Duodenal mucosa (tissue), 2 donors: ENCODE results near the gene ZNF195.

Experiments
- H3K27ac ChIP-seq: one replicate; pipeline ENCODE4 v1.7.0; 2013; ENCODE audit warnings: low read depth, low read length
- H3K27me3 ChIP-seq, 2 donors: one replicate each; pipeline ENCODE4 v1.7.0; 2013; ENCODE audit warnings: low read length in 2 of 2, control low read depth in 1 of 2; ENCODE audit not compliant: insufficient read depth in 2 of 2, control insufficient read depth in 1 of 2
- H3K36me3 ChIP-seq, 2 donors: one replicate each; pipeline ENCODE4 v1.7.0; 2013; ENCODE audit warnings: low read length in 2 of 2, control low read depth in 1 of 2; ENCODE audit not compliant: insufficient read depth in 2 of 2, control insufficient read depth in 1 of 2
- H3K4me1 ChIP-seq, 2 donors: one replicate each; pipeline ENCODE4 v1.7.0; 2013; ENCODE audit warnings: low read length in 2 of 2, control low read depth in 1 of 2; ENCODE audit not compliant: insufficient read depth in 2 of 2, control insufficient read depth in 1 of 2
- H3K4me3 ChIP-seq, 2 donors: one replicate each; pipeline ENCODE4 v1.7.0; 2013; ENCODE audit warnings: low read length in 2 of 2, low read depth in 1 of 2
- H3K9ac ChIP-seq, 2 donors: one replicate each; pipeline ENCODE4 v1.7.0; 2013; ENCODE audit warnings: low read length in 2 of 2, low read depth in 1 of 2
- H3K9me3 ChIP-seq, 2 donors: one replicate each; pipeline ENCODE4 v1.7.0; 2013; ENCODE audit warnings: low read length in 2 of 2, control low read depth in 1 of 2; ENCODE audit not compliant: control insufficient read depth in 1 of 2

The ZNF195 gene

DNA sequence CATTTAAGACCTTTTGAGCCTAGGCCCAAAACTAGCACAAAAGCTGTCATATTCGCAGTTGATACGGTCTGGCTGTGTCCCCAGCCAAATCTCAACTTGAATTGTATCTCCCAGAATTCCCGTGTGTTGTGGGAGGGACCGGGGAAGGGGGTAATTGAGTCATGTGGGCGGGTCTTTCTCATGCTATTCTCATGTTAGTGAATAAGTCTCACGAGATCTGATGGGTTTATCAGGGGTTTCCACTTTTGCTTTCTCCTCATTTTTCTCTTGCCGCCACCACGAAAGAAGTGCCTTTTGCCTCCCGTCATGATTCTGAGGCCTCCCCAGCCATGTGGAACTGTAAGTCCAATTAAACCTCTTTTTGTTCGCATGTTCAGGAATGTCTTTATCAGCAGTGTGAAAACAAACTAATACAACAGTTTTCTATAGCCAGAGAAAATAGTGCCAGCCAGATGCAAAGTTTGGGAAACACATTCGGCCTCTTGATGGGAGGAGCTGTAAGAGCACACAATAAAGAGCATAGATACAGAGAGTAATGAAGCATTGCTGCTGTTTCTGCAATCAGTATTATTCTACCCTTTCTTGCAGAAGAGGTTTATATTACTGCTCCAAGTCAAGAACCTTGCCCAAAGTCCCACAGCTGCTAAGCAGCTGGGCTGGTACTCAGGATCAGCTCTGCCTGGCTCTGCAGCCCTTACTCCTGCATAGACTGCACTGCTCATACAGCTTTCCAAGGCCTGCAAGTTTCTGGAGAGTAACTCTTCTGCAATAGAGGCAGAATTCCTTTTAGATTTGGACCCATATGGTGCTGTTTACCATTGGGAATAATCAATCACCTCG lies 2.0 kb upstream of the ZNF195 start:
- peaks cover 3% of the 10 kb centered on the region in 2 donors for H3K36me3 ChIP-seq
- peak overlapping the region in 1 of 2 donors; percentile 13 for H3K4me3 ChIP-seq
- peaks cover 9 to 11% of the 10 kb centered on the region in 2 donors for H3K4me1 ChIP-seq
- H3K27ac ChIP-seq: no peak overlapping the region
- no peak overlapping the region for H3K9ac ChIP-seq
- H3K27me3 ChIP-seq: no peaks in the 10 kb centered on the region
- H3K9me3 ChIP-seq: peaks cover 0 to 1% of the 10 kb centered on the region in 2 donors

DNA sequence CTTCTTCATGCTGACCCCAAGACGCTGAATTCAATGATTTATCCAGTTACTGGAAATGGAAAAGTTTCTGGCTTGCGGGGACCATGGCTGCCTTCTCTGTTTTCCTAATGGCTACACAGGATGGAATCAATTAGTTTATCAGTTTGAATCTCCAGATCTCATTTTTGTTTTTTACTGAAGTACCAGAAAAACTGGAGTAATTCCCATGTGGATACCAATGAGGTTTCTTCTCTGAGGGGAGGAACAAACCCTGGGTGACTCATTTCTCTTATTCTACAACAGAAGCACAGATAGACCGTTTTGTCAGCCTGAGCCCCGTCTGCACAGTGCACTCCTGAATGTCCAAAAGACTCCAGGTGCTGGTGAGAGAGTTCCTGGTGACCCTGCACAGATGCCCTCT lies 3.4 kb downstream of the ZNF195 start:
- Histone ChIP-seq H3K27me3 (no peaks in the 10 kb centered on the region), H3K27ac (no peak overlapping the region), H3K4me3 (no peak overlapping the region), H3K9me3 (peaks cover 5 to 8% of the 10 kb centered on the region in 2 donors), H3K4me1 (peaks cover 9 to 11% of the 10 kb centered on the region in 2 donors), H3K9ac (no peak overlapping the region), H3K36me3 (peaks cover 22 to 35% of the 10 kb centered on the region in 2 donors)

DNA sequence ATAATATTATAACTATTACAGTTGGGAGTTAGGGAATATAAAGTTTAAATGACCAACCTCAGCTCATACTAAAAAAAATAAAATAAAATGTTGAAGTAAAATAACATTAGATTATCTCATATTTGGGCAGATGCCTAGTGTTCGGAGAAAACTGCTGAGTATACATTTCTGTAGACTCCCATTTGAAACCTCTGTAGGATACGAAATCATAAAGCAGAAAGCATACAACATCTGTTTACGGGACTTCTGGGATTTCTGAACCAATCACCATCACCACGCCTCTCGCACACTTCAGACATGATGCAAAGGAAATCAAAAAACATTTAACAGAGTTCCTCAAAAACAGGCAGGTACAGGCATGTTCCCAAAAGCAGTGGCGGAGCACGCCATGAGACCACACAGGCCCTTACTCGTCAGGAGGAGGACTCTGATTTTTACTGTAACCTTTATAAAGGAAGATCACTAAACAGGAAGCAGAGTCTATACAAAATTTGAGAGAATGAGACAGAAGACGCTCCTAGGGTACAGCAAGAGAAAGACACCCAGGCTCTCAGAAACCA lies 8.6 kb downstream of the ZNF195 start:
- H3K9ac ChIP-seq: no peak overlapping the region
- no peaks in the 10 kb centered on the region for H3K4me1 ChIP-seq
- H3K27me3 ChIP-seq: no peaks in the 10 kb centered on the region
- no peak overlapping the region for H3K4me3 ChIP-seq
- peaks cover 49 to 80% of the 10 kb centered on the region in 2 donors for H3K36me3 ChIP-seq
- H3K27ac ChIP-seq: no peak overlapping the region
- H3K9me3 ChIP-seq: peaks cover 20 to 34% of the 10 kb centered on the region in 2 donors

DNA sequence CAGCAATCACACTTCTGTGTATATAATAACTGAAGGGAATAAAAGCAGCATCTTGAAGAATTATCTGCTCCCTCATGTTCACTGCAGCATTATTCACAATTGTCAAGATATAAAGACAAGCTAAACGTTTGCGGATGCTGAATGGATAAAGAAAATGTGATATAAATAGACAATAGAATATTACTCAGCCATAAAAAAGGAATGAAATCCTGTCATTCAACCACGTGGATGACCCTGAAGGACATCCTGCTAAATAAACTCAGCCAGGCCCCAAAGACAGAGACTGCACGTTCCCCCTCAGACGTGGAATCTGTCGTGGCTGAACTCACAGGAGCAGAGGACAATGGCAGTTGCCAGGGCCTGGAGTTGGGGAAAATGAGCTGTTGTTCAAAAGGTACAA lies 9.6 kb downstream of the ZNF195 start:
- Histone ChIP-seq H3K27ac (no peak overlapping the region), H3K4me1 (no peaks in the 10 kb centered on the region), H3K36me3 (peaks cover 56 to 90% of the 10 kb centered on the region in 2 donors), H3K9me3 (peaks cover 21 to 44% of the 10 kb centered on the region in 2 donors), H3K9ac (no peak overlapping the region), H3K27me3 (no peaks in the 10 kb centered on the region), H3K4me3 (no peak overlapping the region)

DNA sequence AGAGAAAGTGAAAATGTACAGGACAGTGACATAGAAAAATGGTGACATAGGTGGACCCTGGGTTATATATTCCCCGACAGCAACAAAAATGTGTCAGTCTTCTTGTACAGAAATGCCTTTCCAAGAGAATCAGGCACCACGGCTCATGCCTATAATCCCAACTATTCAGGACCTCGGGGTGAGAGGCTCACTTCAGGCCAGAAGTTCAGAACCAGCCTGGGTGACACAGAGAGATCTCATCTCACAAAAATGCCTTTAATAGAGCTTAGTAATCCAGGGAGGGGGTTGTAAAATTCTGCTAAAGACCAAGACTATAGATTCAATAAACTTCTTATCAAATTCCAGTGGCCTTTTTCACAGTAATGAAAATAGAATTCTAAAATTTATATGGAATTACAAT lies 10.7 kb downstream of the ZNF195 start:
- Histone ChIP-seq H3K4me1 (no peaks in the 10 kb centered on the region), H3K4me3 (no peak overlapping the region), H3K27ac (no peak overlapping the region), H3K9me3 (peaks cover 24 to 55% of the 10 kb centered on the region in 2 donors), H3K9ac (no peak overlapping the region), H3K36me3 (peaks cover 66 to 94% of the 10 kb centered on the region in 2 donors), H3K27me3 (no peaks in the 10 kb centered on the region)

DNA sequence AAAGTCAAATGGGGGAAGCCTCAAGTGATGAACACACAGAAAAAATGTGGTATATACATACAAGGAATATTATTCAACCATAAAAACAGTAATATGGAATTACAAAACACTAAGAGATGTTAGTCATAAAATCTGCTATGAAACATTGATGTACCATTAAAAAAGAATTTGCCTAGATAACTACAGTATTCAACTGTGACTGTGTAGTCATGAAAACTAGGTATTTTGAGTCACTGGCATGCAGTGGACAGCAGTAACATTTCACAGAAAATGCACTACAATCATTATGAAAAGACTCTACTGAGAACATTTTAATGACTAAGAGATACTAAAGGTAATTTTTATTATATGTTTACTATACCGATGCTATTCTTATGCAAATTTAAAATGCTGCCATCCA lies 11.7 kb downstream of the ZNF195 start:
- H3K4me3 ChIP-seq: no peak overlapping the region
- no peaks in the 10 kb centered on the region for H3K4me1 ChIP-seq
- peaks cover 70 to 97% of the 10 kb centered on the region in 2 donors for H3K36me3 ChIP-seq
- H3K9me3 ChIP-seq: peaks cover 32 to 64% of the 10 kb centered on the region in 2 donors
- H3K27me3 ChIP-seq: no peaks in the 10 kb centered on the region
- H3K9ac ChIP-seq: no peak overlapping the region
- no peak overlapping the region for H3K27ac ChIP-seq

DNA sequence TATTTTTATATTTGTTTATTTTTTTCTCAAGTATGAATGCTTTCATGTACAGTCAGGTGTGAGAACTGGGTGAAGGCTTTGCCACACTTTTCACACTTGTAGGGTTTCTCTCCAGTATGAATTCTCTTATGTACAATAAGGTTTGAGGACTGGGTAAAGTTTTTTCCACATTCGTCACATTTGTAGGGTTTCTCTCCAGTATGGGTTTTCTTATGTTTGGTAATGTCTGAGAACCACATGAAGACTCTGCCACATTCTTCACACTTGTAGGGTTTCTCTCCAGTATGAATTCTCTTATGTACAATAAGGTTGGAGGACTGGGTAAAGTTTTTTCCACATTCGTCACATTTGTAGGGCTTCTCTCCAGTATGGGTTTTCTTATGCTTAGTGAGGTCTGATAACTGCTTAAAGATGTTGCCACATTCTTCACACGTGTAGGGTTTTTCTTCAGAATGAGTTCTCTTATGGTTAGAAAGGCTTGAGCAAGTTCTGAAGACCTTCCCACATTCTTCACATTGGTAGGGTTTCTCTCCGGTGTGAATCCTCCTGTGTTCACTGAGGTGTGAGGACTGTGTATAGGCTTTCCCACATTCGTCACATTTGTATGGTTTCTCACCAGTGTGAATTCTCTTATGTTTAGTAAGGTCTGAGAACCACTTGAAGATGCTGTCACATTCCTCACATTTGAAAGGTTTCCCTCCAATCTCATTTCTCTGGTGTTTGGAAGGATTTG lies 19.7 kb downstream of the ZNF195 start:
- no peaks in the 10 kb centered on the region for H3K27me3 ChIP-seq
- no peaks in the 10 kb centered on the region for H3K4me1 ChIP-seq
- peaks cover 48 to 54% of the 10 kb centered on the region in 2 donors for H3K36me3 ChIP-seq
- peak overlapping the region; percentile 16 to 25 for H3K4me3 ChIP-seq
- H3K9me3 ChIP-seq: peaks cover 70 to 80% of the 10 kb centered on the region in 2 donors
- H3K9ac ChIP-seq: no peak overlapping the region
- H3K27ac ChIP-seq: no peak overlapping the region

DNA sequence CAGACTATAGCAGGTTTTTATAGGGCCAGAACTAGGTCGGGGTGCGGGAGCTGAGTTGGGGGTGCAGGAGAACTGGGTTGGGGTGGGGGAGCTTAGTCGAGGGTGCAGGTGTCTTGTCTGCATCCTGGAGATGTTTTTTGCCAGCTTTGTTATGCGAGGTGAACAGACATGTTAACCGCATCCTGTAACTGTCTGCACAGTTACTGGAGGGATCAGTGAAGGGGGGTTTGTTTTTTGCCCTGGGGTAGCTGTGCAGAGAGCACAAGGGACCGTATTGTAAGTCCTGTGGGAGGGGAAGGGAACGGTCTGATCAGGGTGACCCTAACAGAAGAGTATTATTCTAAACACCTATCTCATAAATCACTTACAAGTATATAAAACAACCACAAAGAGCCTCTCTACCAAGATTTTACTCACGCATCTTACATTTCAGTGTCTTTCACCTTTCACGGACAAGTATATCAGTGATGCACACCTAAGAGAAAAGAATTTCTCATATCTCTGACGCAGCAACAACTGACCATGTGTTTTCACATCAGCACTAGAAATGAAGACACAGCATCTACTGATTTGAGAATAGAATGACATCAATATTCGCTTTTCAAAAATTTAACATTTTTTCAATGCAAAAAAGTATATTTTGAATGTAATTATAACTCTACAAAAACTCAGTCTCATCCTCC lies 20.8 kb downstream of the ZNF195 start:
- Histone ChIP-seq H3K36me3 (peaks cover 37 to 43% of the 10 kb centered on the region in 2 donors), H3K9me3 (peaks cover 66 to 69% of the 10 kb centered on the region in 2 donors)

DNA sequence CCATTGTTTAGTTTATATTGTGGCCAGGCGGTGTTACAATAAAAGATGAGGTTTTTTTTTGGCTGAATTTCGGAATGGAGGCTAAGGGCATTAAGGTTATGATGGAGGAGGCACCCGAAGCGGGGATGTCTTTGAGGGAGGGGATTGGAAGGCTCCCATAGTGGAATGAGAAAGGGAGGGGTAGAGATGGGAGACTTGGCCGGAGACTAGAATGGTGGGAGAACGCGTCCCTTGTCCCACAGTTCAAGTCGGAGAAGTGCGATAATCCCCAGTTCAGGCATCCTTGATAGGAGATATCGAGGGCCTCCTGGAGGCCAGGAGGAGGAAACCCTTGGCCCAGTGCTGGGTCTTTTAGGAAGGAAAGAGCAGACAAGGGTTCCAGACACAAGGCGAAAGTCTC lies 21.6 kb downstream of the ZNF195 start:
- Histone ChIP-seq H3K4me3 (peak overlapping the region in 1 of 2 donors; percentile 6), H3K9me3 (peaks cover 59 to 60% of the 10 kb centered on the region in 2 donors), H3K4me1 (no peaks in the 10 kb centered on the region), H3K36me3 (peaks cover 29 to 35% of the 10 kb centered on the region in 2 donors), H3K27me3 (no peaks in the 10 kb centered on the region), H3K27ac (no peak overlapping the region), H3K9ac (no peak overlapping the region)

More for the DNA sequence above, 20.8 kb downstream of the ZNF195 start:
- Histone ChIP-seq H3K27ac (no peak overlapping the region), H3K4me1 (no peaks in the 10 kb centered on the region), H3K27me3 (no peaks in the 10 kb centered on the region), H3K4me3 (no peak overlapping the region), H3K9ac (no peak overlapping the region)
